Right renal pelvis (tissue), 4 donors: ENCODE data around the gene CDH26. TPM values are rescaled to one million over a fixed set of nuclear protein-coding genes. Genes with fewer than 3 reads are reported as not detected.
A peak's percentile ranks its signal among the peaks of the same experiment; 100 is the strongest.

Experiments
- DNase-seq, 4 donors: peaks; one replicate each; pipeline ENCODE4 v3.0.0-alpha.2; 2013; ENCODE audit warnings: low read depth in 4 of 4, low spot score in 3 of 4, missing footprints in 1 of 4
- polyA plus RNA-seq, 4 donors: library from polyadenylated mRNA; unstranded; fragments of 120-200 nt; gene quantifications; one replicate each; pipeline ENCODE4 v1.2.1, GENCODE V29; 2013; ENCODE audit not compliant: insufficient read length in 4 of 4

The CDH26 gene
- polyA plus RNA-seq, 4 donors = 0.31 to 1.2 (median 0.76) TPM

DNA sequence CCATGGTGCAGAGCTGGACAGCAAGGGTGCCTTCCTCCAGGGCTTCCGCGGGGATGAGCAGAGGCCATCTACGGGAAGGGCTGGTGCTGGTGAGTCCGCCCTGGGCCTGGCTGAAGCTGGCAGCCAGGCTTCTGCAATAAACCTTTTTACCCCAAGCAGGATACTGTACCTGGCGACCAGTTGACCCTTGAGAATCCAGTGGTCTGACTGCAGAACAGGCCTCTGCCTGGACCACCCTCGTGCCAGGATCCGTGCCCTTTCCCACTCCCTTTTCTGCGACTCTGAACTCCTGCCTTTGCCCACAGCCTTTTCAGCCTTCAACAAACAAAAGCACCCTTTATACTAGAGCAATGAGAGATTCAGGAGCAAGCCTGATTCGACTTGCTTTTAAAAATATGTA is 18.9 kb downstream of the CDH26 start:
- DNase-seq = no peak

DNA sequence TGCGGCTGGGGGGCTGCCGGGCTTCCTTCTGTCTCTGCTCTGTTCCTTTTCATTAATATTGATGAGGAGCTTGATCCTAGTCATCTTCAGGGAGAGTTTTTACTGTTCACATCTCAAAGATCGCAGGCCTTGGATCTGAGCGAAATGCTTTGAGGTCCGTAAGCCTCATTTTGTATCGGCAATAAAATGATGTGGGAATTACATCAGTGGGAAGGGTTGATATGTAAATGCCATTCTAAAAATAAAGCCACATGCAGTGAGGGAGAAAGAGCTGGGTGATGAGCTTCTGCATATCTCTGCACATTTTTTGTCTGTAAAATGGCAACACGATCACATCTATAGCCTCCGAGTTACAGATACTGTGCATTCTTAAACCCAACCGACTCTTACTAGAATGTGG is 24.9 kb downstream of the CDH26 start:
- DNase-seq = no peak

DNA sequence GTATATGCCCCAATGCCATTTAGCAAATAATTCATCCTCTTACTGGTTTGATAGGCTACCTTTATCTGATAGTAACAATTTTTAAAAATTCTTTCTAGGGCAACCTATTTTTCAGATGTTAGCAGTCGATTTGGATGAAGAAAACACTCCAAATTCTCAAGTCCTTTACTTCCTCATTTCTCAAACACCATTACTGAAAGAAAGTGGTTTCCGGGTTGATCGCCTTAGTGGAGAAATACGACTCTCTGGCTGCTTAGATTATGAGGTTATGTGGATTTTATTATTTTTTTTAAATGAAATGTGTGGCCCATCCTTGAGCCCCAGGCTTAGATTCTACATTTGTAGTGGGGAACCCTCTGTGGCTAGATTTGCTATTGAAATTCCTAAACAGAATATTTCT is 26.3 kb downstream of the CDH26 start:
- DNase-seq = no peak

DNA sequence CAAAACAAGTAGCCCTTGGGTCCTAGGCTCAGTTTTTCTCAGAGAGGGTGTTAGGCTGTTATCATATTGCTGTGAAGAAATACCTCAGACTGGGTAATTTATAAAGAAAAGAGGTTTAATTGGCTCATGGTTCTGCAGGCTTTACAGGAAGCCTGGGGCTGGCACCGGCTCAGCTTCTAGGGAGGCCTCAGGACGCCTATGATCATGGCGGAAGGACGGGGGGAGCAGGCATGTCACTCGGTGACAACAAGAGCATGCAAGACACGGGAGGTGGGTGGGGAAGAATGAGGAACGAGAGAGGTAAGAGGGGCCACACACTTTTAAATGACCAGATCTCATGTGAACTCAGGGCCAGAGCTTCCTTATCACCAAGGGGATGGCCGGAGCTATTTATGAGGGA is 26.9 kb downstream of the CDH26 start:
- DNase-seq = no peak

GRCh38 chr20:59985864-59986263 is 27.6 kb downstream of the CDH26 start:
- no peak for DNase-seq

- no peak for DNase-seq
Measured at GRCh38 chr20:59987135-59987534, 28.9 kb downstream of the CDH26 start.

DNA sequence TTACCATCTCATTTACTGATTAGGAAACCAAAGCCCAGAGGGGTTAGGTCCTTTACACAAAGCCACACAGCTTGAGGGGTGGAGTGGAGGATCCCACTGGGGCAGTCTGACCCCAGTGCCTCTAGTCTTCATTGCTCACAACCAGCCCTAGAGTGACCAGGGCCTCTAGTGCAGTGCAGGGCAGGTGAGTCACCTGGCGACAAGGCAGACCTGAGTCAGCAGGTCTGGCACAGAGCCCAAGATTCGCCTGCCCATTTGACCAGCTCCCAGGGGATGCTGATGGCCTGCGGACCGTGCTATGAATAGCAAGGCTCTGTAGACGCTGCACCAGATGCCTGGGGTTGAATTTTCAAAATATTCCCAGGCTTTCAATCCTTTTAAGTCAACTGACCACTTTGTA is 29.9 kb downstream of the CDH26 start:
- no peak for DNase-seq

GRCh38 chr20:59992526-59993084 is 34.4 kb downstream of the CDH26 start:
- no peak for DNase-seq

DNA sequence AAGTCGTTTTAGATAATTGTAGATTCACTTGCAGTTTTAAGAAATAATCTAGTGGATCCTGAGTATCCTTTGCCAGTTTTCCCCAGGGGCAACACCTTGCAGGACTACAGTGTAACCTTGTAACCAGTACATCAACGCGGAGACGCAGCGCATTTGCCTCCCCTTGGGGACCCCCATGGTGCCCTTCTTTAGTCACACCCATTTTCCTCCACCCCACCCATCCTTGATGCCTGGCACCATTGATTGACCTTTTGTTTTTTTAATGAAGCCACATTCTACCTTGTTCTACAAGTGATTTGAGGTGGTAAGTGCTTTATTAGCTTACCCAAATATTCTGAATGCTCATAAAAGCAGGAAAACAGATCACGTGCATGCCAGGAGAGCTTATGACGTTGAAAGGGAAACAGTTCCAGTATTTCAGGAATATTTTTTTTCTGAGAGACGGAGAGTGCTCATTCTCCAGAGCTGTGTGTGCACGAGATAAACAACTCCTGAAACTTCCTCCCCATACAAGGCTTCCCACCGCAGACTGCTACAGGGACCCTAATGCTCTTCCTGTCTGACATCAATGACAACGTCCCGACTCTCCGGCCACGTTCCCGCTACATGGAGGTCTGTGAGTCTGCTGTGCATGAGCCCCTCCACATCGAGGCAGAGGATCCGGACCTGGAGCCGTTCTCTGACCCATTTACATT is 35.7 kb downstream of the CDH26 start:
- no peak for DNase-seq

DNA sequence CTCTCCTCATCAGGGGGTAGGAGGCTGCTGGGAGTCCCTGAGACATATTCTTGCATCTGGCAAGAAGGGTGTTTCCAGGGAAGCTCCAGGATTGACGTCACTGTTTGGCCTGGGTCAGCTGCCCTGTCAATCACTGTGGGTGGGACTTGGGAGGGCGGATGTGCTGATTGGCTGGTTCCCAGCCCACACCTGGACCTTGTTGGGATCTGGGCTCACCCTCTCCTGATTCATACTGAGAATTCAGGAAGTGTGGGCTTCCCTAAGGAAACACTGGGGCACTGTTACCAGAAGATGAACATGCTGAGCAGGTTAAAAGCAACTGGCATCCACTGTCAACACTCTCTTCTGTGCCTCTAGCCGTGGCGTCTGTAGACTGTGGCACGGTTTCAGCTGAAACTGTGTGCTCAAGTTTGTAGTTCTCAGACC is 36.5 kb downstream of the CDH26 start:
- DNase-seq = no peak

DNA sequence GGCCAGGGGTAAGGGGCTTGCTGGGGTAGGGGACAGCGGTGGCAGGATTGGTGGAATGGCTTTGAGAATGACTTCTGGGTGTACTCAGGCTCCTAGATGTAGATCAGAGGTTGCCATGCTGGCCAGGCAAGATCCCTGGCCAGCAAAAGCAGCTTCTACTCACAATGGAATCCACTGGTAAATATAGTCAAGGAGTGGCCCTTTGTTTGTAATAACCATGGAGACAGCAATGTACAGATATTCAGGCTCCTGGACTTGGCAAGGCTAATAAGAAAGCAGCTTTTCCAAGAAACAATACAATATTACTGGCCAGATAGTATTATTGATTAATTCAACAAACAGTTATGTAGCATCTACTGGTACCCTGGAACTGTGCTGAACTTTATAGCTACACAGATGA is 37.9 kb downstream of the CDH26 start:
- DNase-seq = no peak

DNA sequence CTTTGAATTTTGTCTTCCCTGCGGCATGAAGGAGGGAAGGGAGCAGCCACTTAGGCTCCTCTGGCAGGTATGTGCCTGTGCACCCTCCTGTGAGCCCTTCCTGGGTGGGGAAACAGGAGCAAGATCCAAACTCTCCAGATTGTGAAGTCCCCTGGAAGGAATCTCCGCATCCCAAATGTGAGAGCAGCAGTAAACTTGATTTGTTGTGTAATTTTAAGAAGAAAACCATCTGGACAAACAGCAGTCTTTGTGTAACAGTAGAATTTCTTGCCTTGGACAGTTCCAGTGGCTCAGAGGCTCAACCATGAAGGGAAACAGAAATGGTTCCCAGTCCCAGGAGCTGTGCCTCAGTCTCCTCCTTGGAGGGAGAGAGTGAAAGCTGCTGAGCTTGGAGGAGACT is 39.7 kb downstream of the CDH26 start:
- no peak for DNase-seq

DNA sequence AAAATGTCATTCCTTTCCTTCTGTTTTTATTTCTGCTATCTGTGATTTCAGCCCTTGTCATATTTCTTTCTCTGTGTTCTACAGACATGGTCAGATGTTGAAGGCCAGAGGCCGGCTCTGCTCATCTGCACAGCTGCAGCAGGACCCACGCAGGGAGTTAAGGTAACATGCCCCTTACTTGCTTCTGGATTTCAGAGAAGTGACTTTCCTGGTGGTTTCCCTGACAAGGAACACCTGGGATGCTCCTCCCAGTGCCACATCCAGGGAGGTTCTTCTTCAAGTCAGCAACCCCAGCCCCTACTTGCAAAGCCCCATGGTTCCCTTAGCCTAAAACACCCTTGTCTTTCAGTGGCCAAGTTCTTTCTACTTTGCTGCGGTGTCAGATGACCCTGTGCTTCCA is 41.3 kb downstream of the CDH26 start:
- no peak for DNase-seq

DNA sequence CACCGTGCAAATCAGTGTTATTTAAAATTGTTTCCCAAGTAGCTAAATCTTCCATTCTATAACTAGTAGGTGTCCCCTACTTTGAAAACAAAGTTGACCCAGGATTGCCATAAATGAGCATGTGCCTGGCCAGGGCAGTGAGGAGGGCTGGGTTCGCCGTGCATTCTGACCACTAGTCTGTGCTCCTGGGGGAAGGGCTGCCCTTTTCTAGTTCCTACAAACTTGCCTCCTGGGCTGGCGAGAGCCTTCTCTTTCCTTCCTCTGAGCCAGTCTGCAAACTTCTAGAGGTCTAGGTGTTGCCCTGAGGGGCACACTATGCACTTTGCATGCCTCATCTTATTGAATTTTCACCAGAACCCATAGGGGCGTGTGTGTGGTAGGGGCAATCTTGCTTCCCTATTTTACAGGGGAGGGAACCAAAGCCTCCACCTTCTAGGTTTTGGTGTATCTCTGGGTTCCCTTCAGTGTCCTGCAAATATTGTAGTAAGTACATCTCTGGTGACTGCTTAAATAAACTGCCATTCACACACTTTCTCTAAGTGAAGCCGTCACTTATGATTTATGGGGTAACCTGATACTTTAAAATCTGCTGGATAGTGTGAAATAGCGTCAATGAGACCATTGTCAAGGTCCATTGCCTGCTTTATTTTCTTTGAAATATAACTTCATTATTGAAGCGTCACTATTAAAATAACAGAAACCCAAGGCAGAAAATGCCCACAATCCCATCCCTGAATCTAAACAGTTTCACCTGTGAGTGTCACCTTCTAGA is 42.2 kb downstream of the CDH26 start:
- DNase-seq = no peak

GRCh38 chr20:60001108-60001507 is 42.9 kb downstream of the CDH26 start:
- peak in 2 of 4 donors; percentile 23 to 38 for DNase-seq

DNA sequence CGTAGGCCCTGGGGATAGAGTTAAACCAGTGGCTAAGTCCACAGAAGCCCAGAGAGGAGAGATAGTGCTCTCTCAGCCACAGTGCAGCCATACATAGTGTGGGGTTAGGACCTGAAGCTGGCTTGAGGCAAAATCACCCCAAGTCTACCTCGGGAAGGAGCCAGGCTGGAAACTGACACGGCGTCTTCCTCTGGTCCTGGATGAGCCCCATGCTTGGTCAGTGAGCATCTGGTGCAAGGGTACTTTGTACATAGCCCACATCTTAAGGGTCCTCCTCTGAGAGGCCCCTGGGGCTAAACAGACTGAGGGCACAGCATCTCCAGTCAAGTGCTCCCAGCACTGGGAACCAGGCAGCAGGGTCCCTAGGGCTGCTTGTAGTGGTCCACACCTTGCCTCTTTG is 45.6 kb downstream of the CDH26 start:
- no peak for DNase-seq

- DNase-seq = no peak
Measured at GRCh38 chr20:60006261-60006660, 48.0 kb downstream of the CDH26 start.

- DNase-seq = no peak
Measured at GRCh38 chr20:60007464-60007863, 49.2 kb downstream of the CDH26 start.

DNA sequence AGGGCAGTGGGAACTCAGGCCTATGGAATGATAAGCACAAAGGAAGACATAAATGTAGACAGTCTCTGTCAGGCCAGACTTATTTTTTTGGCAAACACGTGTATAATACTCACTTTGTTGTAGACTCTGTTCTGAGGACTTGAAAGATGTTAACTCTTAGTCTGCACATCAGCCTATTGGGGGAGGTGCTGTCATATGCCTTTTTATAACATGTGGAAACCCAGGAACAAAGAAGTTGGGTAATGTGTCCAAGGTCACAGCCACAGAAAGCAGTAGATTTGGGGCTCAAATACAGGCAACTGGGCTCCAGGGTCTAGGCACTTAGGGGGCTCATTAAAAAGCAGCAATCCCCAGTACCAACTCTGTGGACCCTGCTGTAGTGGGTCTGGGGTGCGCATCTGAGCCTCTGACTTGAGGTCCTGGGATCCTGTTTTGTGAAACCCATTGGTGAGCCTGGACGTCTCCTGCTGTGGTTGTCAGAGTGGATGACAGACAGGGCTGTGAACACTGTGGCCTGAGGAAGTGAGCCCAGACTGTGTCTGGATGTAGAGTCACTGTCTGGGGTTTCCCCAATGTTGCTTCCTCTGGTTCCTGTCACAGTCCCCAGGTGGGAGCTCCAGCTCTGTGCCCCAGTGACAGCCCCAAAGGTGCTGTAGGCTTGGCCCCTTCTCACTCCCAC is 50.0 kb downstream of the CDH26 start:
- DNase-seq = no peak

GRCh38 chr20:60009318-60009717 is 51.1 kb downstream of the CDH26 start:
- DNase-seq = no peak

DNA sequence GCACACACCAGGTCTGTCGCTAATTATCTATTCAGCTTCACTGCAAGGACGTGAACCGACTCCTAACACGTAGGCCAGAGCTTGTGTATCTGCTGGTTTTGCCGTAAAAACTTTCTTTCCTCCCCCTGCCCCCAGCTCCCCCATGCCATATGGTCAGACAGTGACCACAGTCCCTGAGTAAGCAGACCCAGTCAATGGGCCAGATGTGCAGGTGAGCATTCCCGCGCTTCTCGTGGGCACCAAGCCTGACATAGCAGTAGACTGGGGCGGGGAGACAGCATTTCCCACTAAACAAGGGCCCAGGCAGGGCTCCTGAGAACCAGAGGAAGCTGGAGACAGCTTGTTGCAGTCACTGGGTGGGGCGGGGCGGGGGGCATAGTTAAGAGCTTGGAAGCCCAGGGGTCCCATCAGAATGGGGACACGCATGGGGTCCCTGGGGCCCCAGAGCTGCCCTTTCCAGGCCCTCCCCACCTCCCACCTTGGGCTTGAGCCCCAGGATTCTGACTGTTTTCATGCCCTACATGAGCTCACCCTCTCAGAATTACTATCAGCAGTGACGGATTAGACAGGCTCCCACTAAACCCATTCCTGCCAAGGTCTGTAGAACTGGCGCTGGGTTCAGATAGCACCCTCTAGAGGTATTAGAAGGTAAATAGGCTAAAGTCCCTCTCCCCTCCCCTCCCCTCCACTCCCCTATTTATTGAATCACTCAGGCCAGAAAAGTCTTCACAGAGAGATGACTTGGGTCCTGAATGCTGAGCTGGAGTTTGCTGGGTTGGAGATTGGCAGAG is 51.8 kb downstream of the CDH26 start:
- DNase-seq = no peak
